Caco-2 (cell line): ENCODE data around the gene KDM4C. TPM values are rescaled to one million over a fixed set of nuclear protein-coding genes. Genes with fewer than 3 reads are reported as not detected.

Experiments used
- BruUV-seq: library from RNA; stranded (reverse); fragments of 400-500 nt; replicated peaks from 2 replicates; lab custom pipeline; 2021; lab: Mats Ljungman, UMichigan
- CTCF ChIA-PET: fragments of 300-600 bp; sonication (Branson Sonifier 250); formaldehyde crosslinking; loops from one replicate; lab custom pipeline; 2022; ENCODE audit warnings: antibody characterized with exemption; lab: Charles Lee
- POLR2A ChIA-PET: fragments of 300-600 bp; sonication (Branson Sonifier 250); formaldehyde crosslinking; loops from one replicate; lab custom pipeline; 2022; ENCODE audit warnings: antibody characterized with exemption; lab: Charles Lee
- DNase-seq, 2 experiments: peaks; one replicate each; pipeline versions ENCODE4 v3.0.0 to v3.0.0-alpha.2; 2020 to 2022
- H3K27me3 ChIP-seq: replicated peaks from 2 replicates; pipeline ENCODE4 v1.6.0; 2011; ENCODE audit warnings: low read length; ENCODE audit not compliant: control insufficient read depth, insufficient read depth
- H3K36me3 ChIP-seq: 2 replicates; pipeline ENCODE4 v1.5.1; 2011; ENCODE audit warnings: low read length; ENCODE audit not compliant: control insufficient read depth, insufficient read depth
- H3K4me1 ChIP-seq: fragments of 250-450 bp; sonication (Bioruptor Pico); 2 replicates; pipeline ENCODE4 v1.5.1; 2020; ENCODE audit warnings: mild to moderate bottlenecking
- H3K4me3 ChIP-seq: 2 replicates; pipeline ENCODE4 v1.5.1; 2011; ENCODE audit warnings: low read depth, mild to moderate bottlenecking, control low read depth, low read length
- H3K9me3 ChIP-seq: fragments of 250-450 bp; sonication (Bioruptor Pico); 2 replicates; pipeline ENCODE4 v1.5.1; 2020; ENCODE audit warnings: mild to moderate bottlenecking, moderate library complexity
- H3K27ac Mint-ChIP-seq: one replicate; pipeline ENCODE4 v1.8.0; 2022; ENCODE audit warnings: mixed read lengths; ENCODE audit not compliant: unreplicated experiment
- H3K27me3 Mint-ChIP-seq: one replicate; pipeline ENCODE4 v1.8.0; 2022; ENCODE audit warnings: mixed read lengths; ENCODE audit not compliant: insufficient read depth, unreplicated experiment
- H3K36me3 Mint-ChIP-seq: one replicate; pipeline ENCODE4 v1.8.0; 2022; ENCODE audit warnings: mild to moderate bottlenecking, mixed read lengths; ENCODE audit not compliant: insufficient read depth, unreplicated experiment
- H3K4me1 Mint-ChIP-seq: one replicate; pipeline ENCODE4 v1.8.0; 2022; ENCODE audit warnings: low read depth, mixed read lengths; ENCODE audit not compliant: unreplicated experiment
- H3K4me3 Mint-ChIP-seq: one replicate; pipeline ENCODE4 v1.8.0; 2022; ENCODE audit warnings: mild to moderate bottlenecking, moderate library complexity, mixed read lengths; ENCODE audit not compliant: unreplicated experiment
- H3K9me3 Mint-ChIP-seq: one replicate; pipeline ENCODE4 v1.8.0; 2022; ENCODE audit warnings: mixed read lengths; ENCODE audit not compliant: unreplicated experiment
- intact Hi-C: fragments of 100-400 bp; cut with micrococcal nuclease; formaldehyde crosslinking; loops from one replicate; pipeline ENCODE4 v1.10.0; 2022; ENCODE audit not compliant: unreplicated experiment
- total RNA-seq: library from RNA; stranded (reverse); gene quantifications from 2 replicates; pipeline ENCODE4 v1.2.3, GENCODE V29; 2022
- TF ChIP-seq, protein P1 (sequence below), 2 experiments: fragments of 200-600 bp in 1 of 2; IDR thresholded peaks; 1 replicate in 1 of 2; 2 replicates in 1 of 2; pipeline versions ENCODE4 v1.5.1 to v1.8.0; 2011 to 2022; ENCODE audit warnings: antibody characterized with exemption in 1 of 2, control low read depth in 1 of 2, inconsistent platforms in 1 of 2, low read depth in 1 of 2, low read length in 1 of 2, mild to moderate bottlenecking in 1 of 2, moderate library complexity in 1 of 2; ENCODE audit not compliant: insufficient read depth in 1 of 2, severe bottlenecking in 1 of 2, unreplicated experiment in 1 of 2

The KDM4C gene
- total RNA-seq, 1 experiment from 2014 or later: 40.3 TPM

DNA sequence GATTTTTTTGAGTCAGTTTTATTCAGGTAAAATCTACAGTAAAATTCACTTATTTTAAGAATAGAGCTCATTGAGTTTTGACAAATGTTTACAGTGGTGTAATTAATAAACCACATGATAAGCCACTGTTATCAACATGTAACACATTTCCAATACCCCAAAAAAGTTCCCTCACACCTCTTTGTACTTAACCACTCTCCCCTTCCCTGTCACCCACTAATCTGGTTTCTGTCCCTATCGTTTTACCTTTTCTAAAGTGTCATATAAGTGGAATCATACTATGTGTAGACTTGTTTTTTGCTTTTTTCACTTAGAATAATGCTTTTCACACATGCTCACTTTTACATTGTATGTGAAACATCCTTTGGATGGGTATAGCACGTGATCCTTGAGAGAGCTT is 127.2 kb downstream of the KDM4C start:
- H3K27me3 Mint-ChIP-seq: no peaks in the 10 kb centered on the region
- H3K4me1 Mint-ChIP-seq: peaks cover 28% of the 10 kb centered on the region
- no peak for DNase-seq
- no TSS peak for BruUV-seq
- H3K36me3 Mint-ChIP-seq: peaks cover 21% of the 10 kb centered on the region
- H3K4me1 ChIP-seq: peaks cover 33% of the 10 kb centered on the region
- no peaks in the 10 kb centered on the region for H3K9me3 Mint-ChIP-seq
- CTCF ChIA-PET: no interaction called here
- TF ChIP-seq, protein P1, sequence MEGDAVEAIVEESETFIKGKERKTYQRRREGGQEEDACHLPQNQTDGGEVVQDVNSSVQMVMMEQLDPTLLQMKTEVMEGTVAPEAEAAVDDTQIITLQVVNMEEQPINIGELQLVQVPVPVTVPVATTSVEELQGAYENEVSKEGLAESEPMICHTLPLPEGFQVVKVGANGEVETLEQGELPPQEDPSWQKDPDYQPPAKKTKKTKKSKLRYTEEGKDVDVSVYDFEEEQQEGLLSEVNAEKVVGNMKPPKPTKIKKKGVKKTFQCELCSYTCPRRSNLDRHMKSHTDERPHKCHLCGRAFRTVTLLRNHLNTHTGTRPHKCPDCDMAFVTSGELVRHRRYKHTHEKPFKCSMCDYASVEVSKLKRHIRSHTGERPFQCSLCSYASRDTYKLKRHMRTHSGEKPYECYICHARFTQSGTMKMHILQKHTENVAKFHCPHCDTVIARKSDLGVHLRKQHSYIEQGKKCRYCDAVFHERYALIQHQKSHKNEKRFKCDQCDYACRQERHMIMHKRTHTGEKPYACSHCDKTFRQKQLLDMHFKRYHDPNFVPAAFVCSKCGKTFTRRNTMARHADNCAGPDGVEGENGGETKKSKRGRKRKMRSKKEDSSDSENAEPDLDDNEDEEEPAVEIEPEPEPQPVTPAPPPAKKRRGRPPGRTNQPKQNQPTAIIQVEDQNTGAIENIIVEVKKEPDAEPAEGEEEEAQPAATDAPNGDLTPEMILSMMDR (IDR thresholded peaks at IDR 0.05; ENCODE audit: insufficient read depth in 1 of 2, low read depth in 1 of 2, low read length in 1 of 2, severe bottlenecking in 1 of 2, unreplicated experiment in 1 of 2): no peak
- POLR2A ChIA-PET: no interaction called here
- H3K27ac Mint-ChIP-seq: peak overlapping the region; percentile 51
- H3K36me3 ChIP-seq: no peaks in the 10 kb centered on the region
- H3K4me3 ChIP-seq: no peak overlapping the region
- H3K27me3 ChIP-seq: no peaks in the 10 kb centered on the region
- intact Hi-C loops: no loop called here
- peak overlapping the region; percentile 5 for H3K4me3 Mint-ChIP-seq
- no peaks in the 10 kb centered on the region; the same call in 1 of the 2 replicates for H3K9me3 ChIP-seq

DNA sequence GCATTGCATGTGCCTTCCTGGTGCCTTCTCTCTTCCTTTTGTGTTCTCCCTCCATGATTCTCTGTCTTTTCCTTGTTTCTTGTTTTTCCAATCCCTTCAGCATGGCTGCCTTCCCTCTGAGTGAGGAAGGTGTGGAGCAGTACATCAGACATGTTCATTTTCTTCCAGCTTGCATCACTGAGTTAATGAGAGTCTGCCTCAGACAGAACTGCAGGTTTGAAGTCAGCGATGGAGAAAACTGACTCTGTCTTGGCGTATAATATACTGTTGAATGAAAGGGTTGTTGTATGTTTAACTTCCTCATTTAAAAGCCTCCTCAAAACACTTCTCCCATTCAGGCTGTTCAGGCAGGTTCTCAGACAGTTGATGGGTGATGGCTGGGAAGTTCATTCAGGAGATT is 129.3 kb downstream of the KDM4C start:
- Mint-ChIP-seq H3K4me3 (no peak overlapping the region), H3K27me3 (no peaks in the 10 kb centered on the region), H3K4me1 (peaks cover 28% of the 10 kb centered on the region), H3K27ac (peak overlapping the region; percentile 30), H3K36me3 (peaks cover 22% of the 10 kb centered on the region), H3K9me3 (peaks cover 10% of the 10 kb centered on the region)
- Histone ChIP-seq H3K9me3 (no peaks in the 10 kb centered on the region), H3K4me1 (peaks cover 21% of the 10 kb centered on the region), H3K27me3 (no peaks in the 10 kb centered on the region), H3K4me3 (no peak overlapping the region), H3K36me3 (no peaks in the 10 kb centered on the region)
- intact Hi-C loops: no loop called here
- CTCF ChIA-PET: no interaction called here
- POLR2A ChIA-PET: no interaction called here
- no TSS peak for BruUV-seq
- DNase-seq: no peak
- TF ChIP-seq, protein P1 (IDR thresholded peaks at IDR 0.05; ENCODE audit: insufficient read depth in 1 of 2, low read depth in 1 of 2, low read length in 1 of 2, severe bottlenecking in 1 of 2, unreplicated experiment in 1 of 2): no peak

DNA sequence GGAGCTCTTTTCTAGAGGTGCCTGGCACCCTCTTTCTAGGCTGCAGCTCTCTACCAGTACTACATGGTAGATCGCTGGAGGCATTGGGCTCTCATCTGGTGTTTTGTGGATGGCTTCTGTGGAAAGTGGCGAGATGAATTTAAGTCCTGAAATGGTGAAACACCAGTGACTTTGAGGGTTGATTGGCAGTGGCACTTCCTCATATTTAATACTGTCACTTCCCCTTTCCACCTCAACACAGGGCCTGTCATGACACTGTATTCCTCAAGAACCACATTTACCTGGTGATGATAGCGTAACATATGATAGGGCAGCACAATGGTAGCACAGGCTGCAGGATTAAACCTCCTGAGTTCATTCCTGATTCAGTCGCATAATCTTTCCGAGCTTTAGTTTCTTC is 132.1 kb downstream of the KDM4C start:
- H3K9me3 ChIP-seq: no peaks in the 10 kb centered on the region
- H3K4me1 ChIP-seq: peaks cover 14% of the 10 kb centered on the region
- peak overlapping the region; percentile 59 for H3K27ac Mint-ChIP-seq
- peaks cover 24% of the 10 kb centered on the region for H3K36me3 Mint-ChIP-seq
- no TSS peak for BruUV-seq
- POLR2A ChIA-PET: no interaction called here
- no peak overlapping the region for H3K4me3 ChIP-seq
- H3K27me3 Mint-ChIP-seq: no peaks in the 10 kb centered on the region
- TF ChIP-seq, protein P1 (IDR thresholded peaks at IDR 0.05; ENCODE audit: insufficient read depth in 1 of 2, low read depth in 1 of 2, low read length in 1 of 2, severe bottlenecking in 1 of 2, unreplicated experiment in 1 of 2): no peak
- H3K36me3 ChIP-seq: no peaks in the 10 kb centered on the region
- no peak overlapping the region for H3K4me3 Mint-ChIP-seq
- H3K4me1 Mint-ChIP-seq: peaks cover 13% of the 10 kb centered on the region
- CTCF ChIA-PET: no interaction called here
- intact Hi-C loops: no loop called here
- no peaks in the 10 kb centered on the region for H3K27me3 ChIP-seq
- no peak for DNase-seq
- H3K9me3 Mint-ChIP-seq: peaks cover 10% of the 10 kb centered on the region
